KMS-11 (cell line): ENCODE measurements around the gene PHACTR3.

Source experiments
- H2AFZ ChIP-seq: fragments of 200-600 bp; sonication (generic); 2 replicates; pipeline ENCODE4 v1.6.1; 2016; ENCODE audit warnings: antibody characterized with exemption, mixed run types, low read depth
- H3K27ac ChIP-seq: fragments of 200-600 bp; sonication (generic); 2 replicates; pipeline ENCODE4 v1.6.1; 2016; ENCODE audit warnings: mild to moderate bottlenecking, mixed run types
- H3K27me3 ChIP-seq: fragments of 200-600 bp; sonication (generic); 2 replicates; pipeline ENCODE4 v1.6.1; 2017; ENCODE audit warnings: mild to moderate bottlenecking, low read depth, mixed run types, moderate library complexity; ENCODE audit not compliant: insufficient read depth
- H3K36me3 ChIP-seq: fragments of 200-600 bp; sonication (generic); 2 replicates; pipeline ENCODE4 v1.6.1; 2017; ENCODE audit warnings: mild to moderate bottlenecking, mixed run types; ENCODE audit not compliant: insufficient read depth
- H3K4me1 ChIP-seq: fragments of 200-600 bp; sonication (generic); 2 replicates; pipeline ENCODE4 v1.6.1; 2016; ENCODE audit warnings: mild to moderate bottlenecking, low read depth, mixed run types; ENCODE audit not compliant: poor library complexity, severe bottlenecking
- H3K4me2 ChIP-seq: fragments of 200-600 bp; sonication (generic); 2 replicates; pipeline ENCODE4 v1.7.0; 2016; ENCODE audit warnings: mild to moderate bottlenecking, mixed run types
- H3K4me3 ChIP-seq: fragments of 200-600 bp; sonication (generic); IDR thresholded peaks from 2 replicates; pipeline ENCODE4 v1.6.1; 2017; ENCODE audit warnings: low read depth, low read length, mixed read lengths; ENCODE audit not compliant: insufficient read depth
- H3K79me2 ChIP-seq: fragments of 200-600 bp; sonication (generic); 2 replicates; pipeline ENCODE4 v1.6.1; 2016; ENCODE audit warnings: low read depth, mixed run types; ENCODE audit not compliant: insufficient read depth
- H3K9ac ChIP-seq: fragments of 200-600 bp; sonication (generic); 2 replicates; pipeline ENCODE4 v1.6.1; 2016; ENCODE audit warnings: mild to moderate bottlenecking, mixed run types
- H4K20me1 ChIP-seq: fragments of 200-600 bp; sonication (generic); 2 replicates; pipeline ENCODE4 v1.6.1; 2016; ENCODE audit warnings: mild to moderate bottlenecking, mixed run types; ENCODE audit not compliant: insufficient read depth
- TF ChIP-seq, protein P1 (sequence below): fragments of 200-600 bp; sonication (generic); conservative IDR thresholded peaks from 2 replicates; pipeline ENCODE4 v1.6.1; 2017; ENCODE audit warnings: low read depth, mild to moderate bottlenecking, antibody characterized with exemption, low read length, moderate library complexity, mixed read lengths

PHACTR3 gene

DNA sequence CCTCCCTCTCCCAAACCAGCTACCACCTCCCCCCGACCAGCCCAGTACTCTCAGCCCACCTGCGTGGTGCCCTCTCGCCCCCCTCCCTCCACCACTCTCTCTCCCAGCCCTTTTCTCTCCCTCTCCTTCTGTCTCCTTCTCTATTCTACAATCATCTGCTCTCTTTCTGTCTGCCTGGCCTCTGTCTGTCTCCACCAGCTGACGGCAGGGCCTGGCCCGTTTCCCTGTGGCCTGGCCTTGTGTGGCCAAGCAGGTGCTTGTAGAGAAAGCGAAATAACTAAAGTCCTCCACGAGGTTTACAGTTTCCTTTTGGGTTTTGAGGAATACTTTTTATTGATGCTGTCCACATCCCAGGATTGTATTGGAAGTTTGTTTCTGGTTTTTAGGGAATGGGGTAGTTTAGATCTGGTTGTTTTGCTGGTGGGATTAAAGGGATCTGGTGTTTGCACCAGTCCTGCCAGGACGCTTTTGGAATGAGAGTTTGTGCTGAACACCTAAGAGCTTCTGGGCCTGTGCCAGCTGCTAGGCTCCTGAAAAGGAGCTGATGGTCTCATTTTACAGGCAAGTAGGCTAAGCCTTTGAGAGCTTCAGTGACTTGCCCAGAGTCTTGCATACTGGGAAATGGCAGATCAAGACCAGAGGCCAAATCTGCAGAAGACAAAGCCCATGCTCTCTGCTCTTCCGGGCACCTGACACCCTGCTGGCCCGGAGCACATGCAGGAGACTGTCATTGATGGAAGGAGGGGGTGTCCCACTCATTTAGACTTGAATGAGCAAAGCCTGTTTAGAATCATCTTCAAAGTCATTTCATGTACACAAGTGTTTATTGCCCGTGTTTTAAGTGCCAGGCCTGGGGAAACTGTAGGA lies 167.4 kb downstream of the PHACTR3 start:
- H3K4me2 ChIP-seq, result no peak overlapping the region
- H4K20me1 ChIP-seq, result no peaks in the 10 kb centered on the region
- no peaks in the 10 kb centered on the region for H3K79me2 ChIP-seq

GRCh38 chr20:59772373-59772705 lies 168.0 kb downstream of the PHACTR3 start:
- Histone ChIP-seq H3K79me2 (no peaks in the 10 kb centered on the region), H3K9ac (no peak overlapping the region), H3K4me1 (peaks cover 14% of the 10 kb centered on the region), H3K27me3 (no peaks in the 10 kb centered on the region), H3K4me2 (no peak overlapping the region), H3K27ac (peak overlapping the region; percentile 27; the same call in 1 of the 2 replicates), H3K4me3 (no peak overlapping the region), H3K36me3 (no peaks in the 10 kb centered on the region), H2AFZ (peak overlapping the region; percentile 19; the same call in 1 of the 2 replicates), H4K20me1 (no peaks in the 10 kb centered on the region)
- TF ChIP-seq, protein P1, sequence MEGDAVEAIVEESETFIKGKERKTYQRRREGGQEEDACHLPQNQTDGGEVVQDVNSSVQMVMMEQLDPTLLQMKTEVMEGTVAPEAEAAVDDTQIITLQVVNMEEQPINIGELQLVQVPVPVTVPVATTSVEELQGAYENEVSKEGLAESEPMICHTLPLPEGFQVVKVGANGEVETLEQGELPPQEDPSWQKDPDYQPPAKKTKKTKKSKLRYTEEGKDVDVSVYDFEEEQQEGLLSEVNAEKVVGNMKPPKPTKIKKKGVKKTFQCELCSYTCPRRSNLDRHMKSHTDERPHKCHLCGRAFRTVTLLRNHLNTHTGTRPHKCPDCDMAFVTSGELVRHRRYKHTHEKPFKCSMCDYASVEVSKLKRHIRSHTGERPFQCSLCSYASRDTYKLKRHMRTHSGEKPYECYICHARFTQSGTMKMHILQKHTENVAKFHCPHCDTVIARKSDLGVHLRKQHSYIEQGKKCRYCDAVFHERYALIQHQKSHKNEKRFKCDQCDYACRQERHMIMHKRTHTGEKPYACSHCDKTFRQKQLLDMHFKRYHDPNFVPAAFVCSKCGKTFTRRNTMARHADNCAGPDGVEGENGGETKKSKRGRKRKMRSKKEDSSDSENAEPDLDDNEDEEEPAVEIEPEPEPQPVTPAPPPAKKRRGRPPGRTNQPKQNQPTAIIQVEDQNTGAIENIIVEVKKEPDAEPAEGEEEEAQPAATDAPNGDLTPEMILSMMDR, result no peak

More for the DNA sequence above, 167.4 kb downstream of the PHACTR3 start:
- Histone ChIP-seq H3K9ac (no peak overlapping the region), H3K4me1 (peaks cover 14% of the 10 kb centered on the region), H3K36me3 (no peaks in the 10 kb centered on the region), H3K27me3 (no peaks in the 10 kb centered on the region), H3K27ac (peak overlapping the region; percentile 27; the same call in 1 of the 2 replicates), H2AFZ (peak overlapping the region; percentile 19), H3K4me3 (no peak overlapping the region)
- TF ChIP-seq, protein P1, result no peak

GRCh38 chr20:59772931-59773913 lies 168.9 kb downstream of the PHACTR3 start:
- no peaks in the 10 kb centered on the region for H3K79me2 ChIP-seq
- H3K27ac ChIP-seq, result no peak overlapping the region
- no peak overlapping the region for H2AFZ ChIP-seq
- H3K36me3 ChIP-seq, result no peaks in the 10 kb centered on the region
- H3K9ac ChIP-seq, result no peak overlapping the region
- peaks cover 14% of the 10 kb centered on the region for H3K4me1 ChIP-seq
- no peaks in the 10 kb centered on the region for H4K20me1 ChIP-seq
- TF ChIP-seq, protein P1, result no peak
- no peaks in the 10 kb centered on the region for H3K27me3 ChIP-seq
- H3K4me3 ChIP-seq, result no peak overlapping the region
- no peak overlapping the region for H3K4me2 ChIP-seq

DNA sequence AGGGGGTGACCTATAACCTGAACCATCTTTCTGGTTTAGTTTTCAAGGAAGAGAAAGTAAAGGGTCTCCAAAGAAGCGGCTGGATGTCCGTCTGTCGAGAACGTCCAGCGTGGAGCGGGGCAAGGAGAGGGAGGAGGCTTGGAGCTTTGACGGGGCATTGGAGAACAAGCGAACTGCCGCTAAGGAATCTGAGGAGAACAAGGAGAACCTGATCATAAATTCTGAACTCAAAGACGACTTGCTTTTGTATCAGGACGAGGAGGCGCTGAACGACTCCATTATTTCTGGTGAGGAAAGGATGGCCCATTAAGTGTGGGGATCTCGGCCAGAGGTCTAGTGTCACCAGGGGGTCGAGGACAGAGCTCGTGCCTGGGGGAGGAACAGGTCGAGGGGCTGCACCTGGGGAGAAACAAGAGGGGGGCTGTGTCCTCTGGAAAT lies 169.9 kb downstream of the PHACTR3 start:
- Histone ChIP-seq H2AFZ (no peak overlapping the region), H3K4me3 (no peak overlapping the region), H3K36me3 (no peaks in the 10 kb centered on the region), H4K20me1 (no peaks in the 10 kb centered on the region), H3K4me1 (peaks cover 14% of the 10 kb centered on the region), H3K79me2 (no peaks in the 10 kb centered on the region), H3K9ac (no peak overlapping the region), H3K27ac (no peak overlapping the region), H3K4me2 (no peak overlapping the region), H3K27me3 (no peaks in the 10 kb centered on the region)
- TF ChIP-seq, protein P1, result no peak
